Kidney epithelial cell (primary cell): ENCODE data around the gene TMEM178A. TPM values are rescaled to one million over a fixed set of nuclear protein-coding genes. Genes with fewer than 3 reads are reported as not detected.
"Not testable (repeated sequence)": the region's sequence is repeated elsewhere in the genome, so short reads cannot be mapped to it uniquely, and the experiment has no call there.

ENCODE experiments used
- DNase-seq: peaks from one replicate; pipeline ENCODE4 v3.0.0-alpha.2; 2010; ENCODE audit warnings: low read depth
- H3K27me3 ChIP-seq: 2 replicates; pipeline ENCODE4 v1.6.0; 2011; ENCODE audit warnings: low read length; ENCODE audit not compliant: control insufficient read depth, insufficient read depth
- H3K36me3 ChIP-seq: 2 replicates; pipeline ENCODE4 v1.5.1; 2011; ENCODE audit warnings: low read length; ENCODE audit not compliant: control insufficient read depth, insufficient read depth
- H3K4me3 ChIP-seq: 2 replicates; pipeline ENCODE4 v1.5.1; 2011; ENCODE audit warnings: low read depth, mild to moderate bottlenecking, control low read depth, low read length
- CTCF ChIP-seq: IDR thresholded peaks from 2 replicates; pipeline ENCODE4 v1.5.1; 2011; ENCODE audit warnings: mild to moderate bottlenecking, moderate library complexity, low read length, control low read depth, inconsistent platforms; ENCODE audit not compliant: insufficient read depth, poor library complexity, severe bottlenecking
- total RNA-seq: library from RNA; depleted of rRNA; stranded (reverse); fragments of >200 nt; gene quantifications from 2 replicates; pipeline ENCODE4 v1.2.3, GENCODE V29; 2015

TMEM178A gene
- total RNA-seq, 1 donor from 2014 or later, result 1.7 TPM

GRCh38 chr2:39648580-39648979, 17.1 kb upstream of the TMEM178A start:
- no peak for TF ChIP-seq CTCF
- H3K36me3 ChIP-seq, result no peaks in the 10 kb centered on the region
- H3K27me3 ChIP-seq, result no peaks in the 10 kb centered on the region
- no peak overlapping the region for H3K4me3 ChIP-seq
- no peak for DNase-seq

- TF ChIP-seq CTCF, result no peak
- H3K36me3 ChIP-seq, result no peaks in the 10 kb centered on the region
- no peaks in the 10 kb centered on the region for H3K27me3 ChIP-seq
- no peak for DNase-seq
- H3K4me3 ChIP-seq, result no peak overlapping the region
Observed at GRCh38 chr2:39649511-39649910, 16.2 kb upstream of the TMEM178A start.

- no peak for TF ChIP-seq CTCF
- no peak for DNase-seq
Observed at GRCh38 chr2:39650468-39650867, 15.2 kb upstream of the TMEM178A start.

GRCh38 chr2:39656215-39656614, 9.5 kb upstream of the TMEM178A start:
- not testable (repeated sequence) for H3K36me3 ChIP-seq, H3K27me3 ChIP-seq, DNase-seq, H3K4me3 ChIP-seq

More at GRCh38 chr2:39650468-39650867, 15.2 kb upstream of the TMEM178A start:
- no peaks in the 10 kb centered on the region for H3K36me3 ChIP-seq
- no peak overlapping the region for H3K4me3 ChIP-seq
- H3K27me3 ChIP-seq, result no peaks in the 10 kb centered on the region

GRCh38 chr2:39657287-39657937, 8.3 kb upstream of the TMEM178A start:
- no peak overlapping the region for H3K4me3 ChIP-seq
- TF ChIP-seq CTCF, result no peak
- no peaks in the 10 kb centered on the region for H3K27me3 ChIP-seq
- H3K36me3 ChIP-seq, result no peaks in the 10 kb centered on the region
- no peak for DNase-seq

GRCh38 chr2:39658371-39658770, 7.3 kb upstream of the TMEM178A start:
- Histone ChIP-seq H3K36me3 (no peaks in the 10 kb centered on the region), H3K27me3 (no peaks in the 10 kb centered on the region), H3K4me3 (no peak overlapping the region)
- DNase-seq, result no peak
- no peak for TF ChIP-seq CTCF
